ENCODE data around the gene ACADL. TPM values are rescaled to one million over a fixed set of nuclear protein-coding genes. Genes with fewer than 3 reads are reported as not detected.

ACADL gene
- total RNA-seq, result not detected in 3 replicates
- long read RNA-seq, result 0 reads

DNA sequence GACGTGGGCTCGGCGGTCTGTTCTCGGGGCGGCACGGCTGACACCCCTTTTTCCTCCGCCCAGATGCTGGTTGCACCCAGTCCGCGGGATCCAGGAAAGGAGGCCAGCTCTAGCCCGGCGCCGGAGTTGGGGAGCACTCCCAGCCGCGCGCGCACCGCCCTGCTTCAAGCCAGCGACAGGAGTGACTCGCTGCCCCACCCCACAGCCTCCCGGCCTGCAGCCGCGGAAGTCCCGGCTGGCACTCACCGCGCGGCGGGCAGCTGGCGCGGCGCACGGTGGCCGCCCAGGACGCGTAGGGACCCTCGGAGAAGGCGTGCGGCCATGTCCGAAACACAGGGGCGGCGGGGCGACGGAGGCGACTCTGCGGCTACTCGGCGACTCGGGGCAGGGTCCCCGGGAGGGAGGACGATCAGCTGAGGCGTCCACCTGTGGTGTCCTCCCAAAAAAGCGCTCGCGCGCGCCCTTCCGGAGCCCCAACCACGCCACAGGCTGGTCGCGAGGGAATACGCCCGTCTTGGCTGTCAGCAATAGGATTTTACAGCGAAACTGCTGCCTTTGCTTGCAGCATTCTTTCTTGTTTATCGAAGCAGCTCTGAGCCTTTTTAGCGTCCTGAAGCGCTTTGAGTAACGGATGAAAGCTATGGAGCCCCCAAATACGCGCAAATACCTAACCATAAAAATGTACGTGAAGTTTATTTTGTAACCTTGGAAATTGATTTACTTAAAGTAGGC is at the start of gene ACADL:
Gene ACADL (minus strand): TSS at position 507 of the 732 bp plus-strand sequence. CDS start 184 bp downstream, at position 323.
- no peaks in the 10 kb centered on the region for H3K9me3 Mint-ChIP-seq (ENCODE audit: low read depth)
- TF ChIP-seq, protein P1, sequence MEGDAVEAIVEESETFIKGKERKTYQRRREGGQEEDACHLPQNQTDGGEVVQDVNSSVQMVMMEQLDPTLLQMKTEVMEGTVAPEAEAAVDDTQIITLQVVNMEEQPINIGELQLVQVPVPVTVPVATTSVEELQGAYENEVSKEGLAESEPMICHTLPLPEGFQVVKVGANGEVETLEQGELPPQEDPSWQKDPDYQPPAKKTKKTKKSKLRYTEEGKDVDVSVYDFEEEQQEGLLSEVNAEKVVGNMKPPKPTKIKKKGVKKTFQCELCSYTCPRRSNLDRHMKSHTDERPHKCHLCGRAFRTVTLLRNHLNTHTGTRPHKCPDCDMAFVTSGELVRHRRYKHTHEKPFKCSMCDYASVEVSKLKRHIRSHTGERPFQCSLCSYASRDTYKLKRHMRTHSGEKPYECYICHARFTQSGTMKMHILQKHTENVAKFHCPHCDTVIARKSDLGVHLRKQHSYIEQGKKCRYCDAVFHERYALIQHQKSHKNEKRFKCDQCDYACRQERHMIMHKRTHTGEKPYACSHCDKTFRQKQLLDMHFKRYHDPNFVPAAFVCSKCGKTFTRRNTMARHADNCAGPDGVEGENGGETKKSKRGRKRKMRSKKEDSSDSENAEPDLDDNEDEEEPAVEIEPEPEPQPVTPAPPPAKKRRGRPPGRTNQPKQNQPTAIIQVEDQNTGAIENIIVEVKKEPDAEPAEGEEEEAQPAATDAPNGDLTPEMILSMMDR (IDR thresholded peaks at IDR 0.05), result no peak
- no peak for DNase-seq (ENCODE audit: low spot score)
- peak within 1 kb of the TSS; percentile 62 for H3K4me3 Mint-ChIP-seq (ENCODE audit: unreplicated experiment)
- H3K27me3 Mint-ChIP-seq (ENCODE audit: low read depth), result peaks cover 69% of the 10 kb centered on the region
- no peak within 1 kb of the TSS for H3K27ac Mint-ChIP-seq (ENCODE audit: unreplicated experiment)
- H3K4me1 Mint-ChIP-seq (ENCODE audit: low read depth), result peaks cover 12% of the 10 kb centered on the region
- no peaks in the 10 kb centered on the region for H3K36me3 Mint-ChIP-seq (ENCODE audit: low read depth)

DNA sequence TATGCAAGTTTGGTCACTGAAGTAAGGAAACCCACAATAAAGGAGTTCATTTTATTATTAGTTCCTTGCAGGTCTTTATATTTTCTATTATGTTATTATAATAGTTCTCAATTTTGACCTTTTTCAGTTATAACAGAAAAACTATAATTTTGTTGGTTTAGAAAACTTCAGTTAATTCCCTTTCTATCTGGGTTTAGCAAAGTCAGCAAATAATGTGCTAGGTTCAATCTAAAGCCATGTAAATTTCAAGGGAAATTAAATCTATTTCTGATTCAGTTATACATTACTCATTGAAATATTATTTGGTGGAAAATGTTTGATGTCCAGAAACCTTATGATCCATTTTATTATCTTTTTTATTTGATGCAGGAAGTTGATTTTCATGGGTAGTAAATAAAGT is 46.1 kb upstream of the ACADL start:
- Mint-ChIP-seq H3K27me3 (ENCODE audit: low read depth) (peaks cover 14% of the 10 kb centered on the region), H3K9me3 (ENCODE audit: low read depth) (no peaks in the 10 kb centered on the region), H3K27ac (ENCODE audit: unreplicated experiment) (no peak overlapping the region), H3K4me1 (ENCODE audit: low read depth) (no peaks in the 10 kb centered on the region), H3K4me3 (ENCODE audit: unreplicated experiment) (no peak overlapping the region), H3K36me3 (ENCODE audit: low read depth) (no peaks in the 10 kb centered on the region)
- TF ChIP-seq, protein P1 (IDR thresholded peaks at IDR 0.05), result no peak
- DNase-seq (ENCODE audit: low spot score), result no peak

DNA sequence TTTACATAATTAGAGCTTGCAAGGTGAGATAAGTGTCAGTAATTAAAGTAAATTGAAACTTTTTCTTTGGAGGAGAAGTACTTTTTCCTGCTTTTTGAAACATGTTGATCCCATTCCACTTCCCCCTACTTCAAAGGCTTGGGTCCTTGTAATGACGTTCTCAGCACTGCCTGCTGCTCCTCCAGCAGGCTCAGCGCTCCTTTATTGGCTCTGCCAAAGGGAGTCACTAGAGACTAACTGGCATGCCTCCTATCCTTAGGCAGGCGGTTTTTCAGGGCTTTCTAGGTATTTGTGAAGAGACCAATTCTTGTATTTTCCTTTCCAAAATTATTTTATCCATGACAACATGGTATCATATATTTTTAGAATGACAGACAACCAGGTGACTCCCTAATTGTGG is 43.9 kb upstream of the ACADL start:
- H3K27me3 Mint-ChIP-seq (ENCODE audit: low read depth), result peaks cover 15% of the 10 kb centered on the region

DNA sequence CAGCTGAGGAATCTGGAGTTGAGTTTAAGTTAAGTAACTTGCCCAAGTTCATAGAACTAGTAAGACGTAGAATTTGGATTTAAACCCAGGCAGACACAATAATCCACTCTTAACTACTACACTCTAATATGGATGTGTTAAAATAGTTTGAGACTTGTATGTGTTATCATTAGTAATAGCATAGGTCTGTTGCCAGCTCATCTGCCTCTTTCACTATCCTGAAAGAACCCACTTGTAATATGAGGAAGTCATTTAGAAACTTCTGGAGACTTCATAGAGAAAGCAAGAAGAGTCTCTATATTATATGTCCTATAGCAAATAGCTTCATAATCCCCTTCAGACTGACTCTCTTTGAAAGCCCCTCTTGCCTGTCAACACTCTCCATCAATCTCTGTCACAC is 43.0 kb upstream of the ACADL start:
- H3K9me3 Mint-ChIP-seq (ENCODE audit: low read depth), result no peaks in the 10 kb centered on the region
- TF ChIP-seq, protein P1 (IDR thresholded peaks at IDR 0.05), result no peak
- H3K36me3 Mint-ChIP-seq (ENCODE audit: low read depth), result no peaks in the 10 kb centered on the region
- no peak for DNase-seq (ENCODE audit: low spot score)
- peaks cover 15% of the 10 kb centered on the region for H3K27me3 Mint-ChIP-seq (ENCODE audit: low read depth)
- H3K27ac Mint-ChIP-seq (ENCODE audit: unreplicated experiment), result no peak overlapping the region
- no peaks in the 10 kb centered on the region for H3K4me1 Mint-ChIP-seq (ENCODE audit: low read depth)
- H3K4me3 Mint-ChIP-seq (ENCODE audit: unreplicated experiment), result no peak overlapping the region

More for the DNA sequence above, 43.9 kb upstream of the ACADL start:
- Mint-ChIP-seq H3K4me1 (ENCODE audit: low read depth) (no peaks in the 10 kb centered on the region), H3K36me3 (ENCODE audit: low read depth) (no peaks in the 10 kb centered on the region), H3K4me3 (ENCODE audit: unreplicated experiment) (no peak overlapping the region), H3K27ac (ENCODE audit: unreplicated experiment) (no peak overlapping the region), H3K9me3 (ENCODE audit: low read depth) (no peaks in the 10 kb centered on the region)
- TF ChIP-seq, protein P1 (IDR thresholded peaks at IDR 0.05), result no peak
- no peak for DNase-seq (ENCODE audit: low spot score)

DNA sequence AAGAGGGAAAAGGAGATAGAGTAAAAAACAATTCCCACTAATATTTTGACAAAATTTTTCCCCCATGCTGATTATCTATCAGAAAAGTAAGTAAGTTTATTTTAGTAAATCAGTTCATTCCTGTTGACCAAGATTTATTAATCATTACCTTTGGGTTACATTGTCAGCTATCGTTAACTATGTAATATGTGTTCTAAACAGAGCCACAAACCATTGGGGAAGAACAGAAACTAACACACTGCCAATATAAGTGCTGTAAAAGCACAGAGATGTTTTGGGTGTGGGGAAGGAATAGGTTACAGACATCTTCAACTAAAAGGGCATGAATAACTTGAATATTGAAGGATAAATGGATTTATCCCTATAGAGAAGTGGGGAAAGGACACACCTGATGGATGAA is 42.5 kb upstream of the ACADL start:
- Mint-ChIP-seq H3K4me3 (ENCODE audit: unreplicated experiment) (no peak overlapping the region), H3K9me3 (ENCODE audit: low read depth) (no peaks in the 10 kb centered on the region), H3K4me1 (ENCODE audit: low read depth) (no peaks in the 10 kb centered on the region), H3K27me3 (ENCODE audit: low read depth) (peaks cover 15% of the 10 kb centered on the region), H3K27ac (ENCODE audit: unreplicated experiment) (no peak overlapping the region), H3K36me3 (ENCODE audit: low read depth) (no peaks in the 10 kb centered on the region)
- no peak for DNase-seq (ENCODE audit: low spot score)
- TF ChIP-seq, protein P1 (IDR thresholded peaks at IDR 0.05), result no peak
